Thymus (tissue), 11 donors: ENCODE results near the gene SPTB. TPM values are rescaled to one million over a fixed set of nuclear protein-coding genes. Genes with fewer than 3 reads are reported as not detected.

Experiments
- DNase-seq, 9 donors: peaks; one replicate each; pipeline ENCODE4 v3.0.0-alpha.2; 2013; ENCODE audit warnings: low spot score in 9 of 9, low read depth in 6 of 9, missing footprints in 1 of 9
- H3K27ac ChIP-seq, 2 donors: one replicate each; pipeline ENCODE4 v1.5.1; 2013; ENCODE audit warnings: control low read depth in 1 of 2, low read depth in 1 of 2, low read length in 1 of 2, mild to moderate bottlenecking in 1 of 2, moderate library complexity in 1 of 2
- H3K27me3 ChIP-seq, 2 donors: one replicate each; pipeline ENCODE4 v1.5.1; 2013; ENCODE audit warnings: low read length in 1 of 2; ENCODE audit not compliant: control insufficient read depth in 2 of 2, insufficient read depth in 1 of 2
- H3K36me3 ChIP-seq, 2 donors: one replicate each; pipeline ENCODE4 v1.5.1; 2013; ENCODE audit warnings: low read length in 1 of 2, mild to moderate bottlenecking in 1 of 2, moderate library complexity in 1 of 2; ENCODE audit not compliant: control insufficient read depth in 2 of 2, insufficient read depth in 2 of 2
- H3K4me1 ChIP-seq, 2 donors: one replicate each; pipeline ENCODE4 v1.5.1; 2013; ENCODE audit warnings: low read length in 2 of 2; ENCODE audit not compliant: control insufficient read depth in 2 of 2, insufficient read depth in 2 of 2
- H3K4me3 ChIP-seq, 2 donors: one replicate each; pipeline ENCODE4 v1.5.1; 2013; ENCODE audit warnings: low read length in 2 of 2, control low read depth in 1 of 2, mild to moderate bottlenecking in 1 of 2
- H3K9me3 ChIP-seq, 2 donors: one replicate each; pipeline ENCODE4 v1.5.1; 2013; ENCODE audit warnings: low read length in 1 of 2, mild to moderate bottlenecking in 1 of 2; ENCODE audit not compliant: control insufficient read depth in 2 of 2, insufficient read depth in 1 of 2
- WGBS: extraction: QIAGEN DNeasy Blood & Tissue Kit; methylation state at CpG from one replicate; pipeline ENCODE4 v1.1.7; 2013; 5-methylcytosine and 5-hydroxymethylcytosine counted together
- polyA plus RNA-seq: library from polyadenylated mRNA; stranded (reverse); fragments of 200-250 nt; gene quantifications from one replicate; pipeline ENCODE4 v1.2.3, GENCODE V29; 2013
- total RNA-seq: library from RNA; stranded (reverse); fragments of 120-200 nt; gene quantifications from one replicate; pipeline ENCODE4 v1.2.4, GENCODE V29; 2013
- donor health status: healthy.

Gene SPTB
- total and polyA plus RNA-seq, 2 donors: 1.1 to 1.8 TPM

- Histone ChIP-seq H3K4me1 (peaks cover 0 to 2% of the 10 kb centered on the region in 2 donors), H3K4me3 (no peak overlapping the region), H3K27ac (no peak overlapping the region), H3K36me3 (no peaks in the 10 kb centered on the region), H3K9me3 (peaks cover 0 to 6% of the 10 kb centered on the region in 2 donors), H3K27me3 (no peaks in the 10 kb centered on the region)
- DNase-seq: no peak
- 97% methylated on average over 15 of the region's 15 CpGs for WGBS
These were observed 138.5 kb downstream of the SPTB start for GRCh38 chr14:64741200-64741599.

- H3K4me1 ChIP-seq: peaks cover 0 to 2% of the 10 kb centered on the region in 2 donors
- no peaks in the 10 kb centered on the region for H3K27me3 ChIP-seq
- no peaks in the 10 kb centered on the region for H3K9me3 ChIP-seq
- WGBS: 96% methylated on average over 9 of the region's 9 CpGs
- no peak overlapping the region for H3K27ac ChIP-seq
- H3K4me3 ChIP-seq: no peak overlapping the region
- no peak for DNase-seq
- H3K36me3 ChIP-seq: no peaks in the 10 kb centered on the region
These were observed 141.4 kb downstream of the SPTB start for GRCh38 chr14:64738281-64738804.

- no peak overlapping the region for H3K4me3 ChIP-seq
- no peaks in the 10 kb centered on the region for H3K36me3 ChIP-seq
- DNase-seq: no peak
- no peaks in the 10 kb centered on the region for H3K9me3 ChIP-seq
- 93% methylated on average over 17 of the region's 17 CpGs for WGBS
- H3K27me3 ChIP-seq: no peaks in the 10 kb centered on the region
- peaks cover 0 to 2% of the 10 kb centered on the region in 2 donors for H3K4me1 ChIP-seq
- H3K27ac ChIP-seq: no peak overlapping the region
These were observed 142.1 kb downstream of the SPTB start for GRCh38 chr14:64737391-64738280.

GRCh38 chr14:64736271-64737169 lies 143.2 kb downstream of the SPTB start:
- Histone ChIP-seq H3K36me3 (no peaks in the 10 kb centered on the region), H3K4me1 (peaks cover 0 to 2% of the 10 kb centered on the region in 2 donors), H3K4me3 (no peak overlapping the region), H3K27me3 (no peaks in the 10 kb centered on the region), H3K27ac (no peak overlapping the region), H3K9me3 (no peaks in the 10 kb centered on the region)
- no peak for DNase-seq
- WGBS: 94% methylated on average over 28 of the region's 28 CpGs

GRCh38 chr14:64734990-64735389 lies 144.7 kb downstream of the SPTB start:
- Histone ChIP-seq H3K36me3 (no peaks in the 10 kb centered on the region), H3K4me1 (peaks cover 0 to 6% of the 10 kb centered on the region in 2 donors), H3K27ac (no peak overlapping the region), H3K27me3 (no peaks in the 10 kb centered on the region), H3K4me3 (no peak overlapping the region), H3K9me3 (no peaks in the 10 kb centered on the region)
- DNase-seq: peak in 1 of 9 donors; percentile 23
- WGBS: 90% methylated on average over 6 of the region's 6 CpGs

- peaks cover 0 to 7% of the 10 kb centered on the region in 2 donors for H3K4me1 ChIP-seq
- no peak overlapping the region for H3K27ac ChIP-seq
- 27% methylated on average over 1 of the region's 1 CpG for WGBS
- H3K4me3 ChIP-seq: no peak overlapping the region
- no peaks in the 10 kb centered on the region for H3K9me3 ChIP-seq
- no peak for DNase-seq
- no peaks in the 10 kb centered on the region for H3K36me3 ChIP-seq
- no peaks in the 10 kb centered on the region for H3K27me3 ChIP-seq
These were observed 145.8 kb downstream of the SPTB start for GRCh38 chr14:64733899-64734298.

- no peak for DNase-seq
- Histone ChIP-seq H3K27ac (no peak overlapping the region), H3K9me3 (no peaks in the 10 kb centered on the region), H3K36me3 (no peaks in the 10 kb centered on the region), H3K4me3 (no peak overlapping the region), H3K27me3 (no peaks in the 10 kb centered on the region), H3K4me1 (peaks cover 0 to 7% of the 10 kb centered on the region in 2 donors)
- WGBS: 91% methylated on average over 11 of the region's 11 CpGs
These were observed 146.4 kb downstream of the SPTB start for GRCh38 chr14:64733321-64733720.

- Histone ChIP-seq H3K36me3 (no peaks in the 10 kb centered on the region), H3K4me1 (peaks cover 0 to 7% of the 10 kb centered on the region in 2 donors)
These were observed 147.1 kb downstream of the SPTB start for GRCh38 chr14:64732536-64733120.

More at GRCh38 chr14:64732536-64733120, 147.1 kb downstream of the SPTB start:
- H3K9me3 ChIP-seq: no peaks in the 10 kb centered on the region
- H3K27ac ChIP-seq: no peak overlapping the region
- DNase-seq: no peak
- 95% methylated on average over 14 of the region's 14 CpGs for WGBS
- no peaks in the 10 kb centered on the region for H3K27me3 ChIP-seq
- no peak overlapping the region for H3K4me3 ChIP-seq
